Islet precursor cell (in vitro differentiated cells): ENCODE data around the gene CDC27.
"Not testable (repeated sequence)": the region's sequence is repeated elsewhere in the genome, so short reads cannot be mapped to it uniquely, and the experiment has no call there.

Source experiments
- DNase-seq: peaks from one replicate; pipeline ENCODE4 v3.0.0-alpha.2; 2018

CDC27 gene

DNA sequence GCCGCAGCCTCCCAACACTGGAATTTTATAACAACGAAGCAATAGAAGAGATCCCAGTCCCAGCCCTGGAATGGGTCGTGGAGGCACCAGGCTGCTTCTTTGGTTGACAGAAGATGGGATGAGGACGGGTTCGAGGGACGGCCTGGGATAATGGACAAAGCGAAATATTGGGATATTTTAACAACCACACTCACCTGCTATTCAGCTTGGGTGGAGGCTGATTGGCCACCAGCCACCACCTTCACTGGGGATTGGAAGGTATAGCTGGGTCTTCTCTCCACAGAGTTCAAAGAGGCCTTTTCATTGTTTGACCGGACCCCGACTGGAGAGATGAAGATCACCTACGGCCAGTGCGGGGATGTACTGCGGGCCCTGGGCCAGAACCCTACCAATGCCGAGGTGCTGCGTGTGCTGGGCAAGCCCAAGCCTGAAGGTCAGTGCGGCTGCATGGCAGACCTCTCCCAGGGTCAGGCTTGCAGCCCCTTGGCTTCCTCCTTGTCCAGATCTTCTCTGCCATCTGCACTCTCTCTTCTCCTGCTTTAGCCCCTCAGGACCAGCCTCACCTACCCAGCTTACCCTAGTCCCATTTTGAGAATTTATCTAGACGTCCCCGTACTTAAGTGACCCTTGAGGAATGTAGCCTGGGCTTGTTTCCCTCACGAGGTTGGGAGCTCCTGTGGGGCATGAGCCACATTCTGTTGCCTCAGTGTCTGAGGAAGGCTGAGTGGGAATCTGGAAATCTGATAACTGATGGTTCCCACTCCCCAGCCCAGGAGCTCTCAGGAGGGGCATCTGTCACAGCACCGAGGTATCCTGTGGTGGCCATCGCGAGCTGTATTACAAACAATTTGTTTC is 30.8 kb upstream of the CDC27 start:
- DNase-seq: no peak

DNA sequence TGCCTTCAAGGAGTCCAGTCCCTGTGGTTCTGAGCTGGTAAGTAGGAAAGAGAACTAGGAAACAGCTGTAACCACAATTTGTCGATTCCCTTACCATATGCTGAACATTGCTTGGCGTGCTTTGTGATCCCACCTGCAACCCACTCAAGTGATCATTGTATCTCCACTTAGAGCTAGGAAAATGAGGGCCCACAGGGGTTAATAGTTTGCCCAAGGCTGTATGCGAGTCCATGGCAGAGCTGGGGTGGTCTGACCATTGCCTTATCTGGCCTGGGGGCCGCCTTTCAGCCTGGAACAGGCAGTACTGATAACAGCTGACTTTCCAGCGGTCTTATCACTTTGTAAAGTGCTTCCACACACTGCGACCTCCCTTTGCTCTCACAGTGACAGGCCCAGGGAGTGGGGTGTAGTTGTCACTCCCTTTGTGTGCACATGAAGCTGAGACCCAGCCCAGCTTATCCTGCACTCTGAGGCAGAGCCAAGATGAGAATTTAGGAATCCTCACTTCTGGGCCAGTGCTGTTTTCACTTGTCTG is 29.9 kb upstream of the CDC27 start:
- DNase-seq: no peak

DNA sequence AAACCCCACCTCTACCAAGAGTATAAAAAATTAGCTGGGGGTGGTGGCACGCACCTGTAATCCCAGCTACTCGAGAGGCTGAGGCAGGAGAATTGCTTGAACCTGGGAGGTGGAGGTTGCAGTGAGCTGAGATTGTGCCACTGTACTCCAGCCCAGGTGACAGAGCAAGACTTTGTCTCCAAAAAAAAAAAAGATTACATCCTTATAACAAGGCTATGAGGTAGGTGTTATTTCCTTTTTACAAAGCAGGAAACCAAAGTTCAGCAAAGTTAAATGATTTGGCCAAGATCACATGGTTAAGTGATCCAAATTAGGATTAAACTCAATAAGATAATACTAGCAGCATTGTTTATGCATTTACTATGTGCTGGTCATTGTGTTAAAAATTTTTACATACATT is 28.2 kb upstream of the CDC27 start:
- not testable (repeated sequence) for DNase-seq

DNA sequence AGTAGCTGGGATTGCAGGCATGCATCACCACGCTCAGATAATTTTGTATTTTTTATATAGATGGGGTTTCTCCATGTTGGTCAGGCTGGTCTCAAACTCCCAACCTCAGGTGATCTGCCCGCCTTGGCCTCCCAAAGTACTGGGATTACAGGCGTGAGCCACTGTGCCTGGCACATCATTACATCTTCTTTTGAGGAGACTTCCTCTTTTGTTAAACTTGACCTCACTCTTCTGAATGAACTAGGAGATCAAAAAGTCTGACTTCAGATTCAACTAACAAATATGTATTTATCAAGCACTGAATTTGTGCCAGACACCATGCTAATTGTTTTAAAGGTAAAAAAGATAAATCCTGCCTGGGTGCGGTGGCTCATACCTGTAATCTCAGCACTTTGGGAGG is 27.7 kb upstream of the CDC27 start:
- DNase-seq: not testable (repeated sequence)

DNA sequence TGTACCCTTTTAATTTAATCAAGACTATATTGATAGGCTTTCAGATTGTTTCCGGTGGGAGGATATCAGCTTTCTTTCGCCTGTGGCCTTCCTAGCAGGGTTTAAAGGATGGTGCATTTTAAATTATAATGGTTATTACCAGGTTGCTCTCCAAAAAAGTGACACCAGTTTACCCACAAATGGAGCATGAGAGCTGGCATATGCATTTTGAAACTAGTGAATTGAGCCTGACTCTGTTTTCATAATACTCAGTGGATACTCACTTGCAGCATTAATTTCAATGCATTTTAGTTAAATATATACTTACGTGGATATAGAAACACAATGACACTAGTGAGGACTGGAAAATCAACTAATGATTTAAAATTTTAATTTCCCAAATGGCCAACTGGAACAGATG is 25.8 kb upstream of the CDC27 start:
- DNase-seq: no peak

DNA sequence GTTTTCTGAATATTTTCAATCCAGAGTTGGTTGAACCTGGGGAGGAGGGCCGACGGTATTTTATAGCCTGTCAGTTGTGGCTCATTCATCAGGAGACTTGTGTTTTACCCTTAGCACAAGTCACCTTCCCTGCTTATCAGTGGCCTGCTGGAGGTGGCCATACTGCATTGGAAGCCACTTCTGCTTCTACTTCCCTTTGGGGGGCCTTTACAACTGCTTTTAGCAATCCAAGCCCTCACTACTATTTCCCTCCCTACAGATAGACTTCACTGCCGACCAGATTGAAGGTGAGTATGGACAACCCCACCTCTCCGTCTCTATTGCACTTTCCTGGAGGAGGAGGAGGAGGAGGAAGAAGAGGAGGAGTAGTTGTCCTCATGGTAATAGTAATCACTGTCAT is 24.4 kb upstream of the CDC27 start:
- no peak for DNase-seq

DNA sequence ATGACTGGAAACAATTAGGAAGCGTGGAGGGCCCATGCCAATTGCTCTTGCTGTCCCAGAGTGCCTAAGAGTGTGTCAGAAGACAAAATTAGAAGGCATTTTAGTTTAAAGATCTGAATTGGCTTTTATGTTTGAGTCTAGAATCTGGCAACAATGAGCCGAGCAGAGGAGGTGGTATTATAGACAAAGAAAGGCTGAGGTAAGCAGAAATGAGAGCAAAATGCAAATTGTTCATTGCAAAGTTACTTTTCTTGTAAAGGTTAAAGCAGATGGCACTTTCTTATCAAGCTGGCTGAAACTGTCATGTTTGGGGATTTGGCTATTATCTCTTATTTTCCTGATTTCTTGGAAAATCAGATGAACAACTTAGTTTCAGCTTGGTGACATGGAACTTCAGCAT is 23.4 kb upstream of the CDC27 start:
- no peak for DNase-seq

DNA sequence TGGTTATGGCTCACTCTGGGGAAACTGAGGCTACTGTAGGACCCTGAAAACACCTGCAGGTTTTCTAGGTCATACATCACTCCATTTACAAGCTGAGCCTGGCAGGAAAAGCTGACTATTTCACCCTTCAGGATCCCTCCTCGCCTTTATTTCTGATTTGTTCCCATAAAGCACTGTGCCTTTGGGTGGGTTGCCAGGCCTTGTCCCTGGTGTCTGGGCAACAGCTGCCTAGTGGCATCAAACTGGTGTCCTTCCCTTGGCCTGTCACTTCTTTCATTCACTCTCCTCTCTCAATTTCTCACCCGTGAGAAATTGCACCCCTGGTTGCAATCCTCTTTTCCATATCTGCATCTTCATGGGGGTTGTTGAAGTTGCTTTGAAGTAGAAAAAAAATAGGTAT is 21.7 kb upstream of the CDC27 start:
- DNase-seq: no peak

DNA sequence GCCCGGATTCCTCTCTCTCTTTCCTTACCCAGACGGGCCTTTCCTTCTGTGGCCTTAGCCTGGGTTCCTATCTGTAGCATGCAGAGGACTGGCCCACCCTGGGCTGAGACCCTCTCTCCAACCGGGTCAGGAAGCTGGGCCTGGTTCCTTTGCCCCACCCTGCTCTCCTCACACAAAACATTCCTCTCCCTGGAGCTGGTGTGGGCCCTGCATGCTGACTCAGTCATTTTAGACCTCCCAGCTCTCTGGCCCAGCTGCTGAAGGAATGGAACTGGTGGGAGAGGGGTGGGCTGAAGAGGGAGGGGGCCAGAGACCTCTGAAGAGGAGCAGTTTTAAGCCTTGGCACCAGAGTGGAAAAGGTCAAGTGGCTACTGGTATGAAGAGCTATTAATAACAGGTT is 21.0 kb upstream of the CDC27 start:
- DNase-seq: peak; percentile 79

DNA sequence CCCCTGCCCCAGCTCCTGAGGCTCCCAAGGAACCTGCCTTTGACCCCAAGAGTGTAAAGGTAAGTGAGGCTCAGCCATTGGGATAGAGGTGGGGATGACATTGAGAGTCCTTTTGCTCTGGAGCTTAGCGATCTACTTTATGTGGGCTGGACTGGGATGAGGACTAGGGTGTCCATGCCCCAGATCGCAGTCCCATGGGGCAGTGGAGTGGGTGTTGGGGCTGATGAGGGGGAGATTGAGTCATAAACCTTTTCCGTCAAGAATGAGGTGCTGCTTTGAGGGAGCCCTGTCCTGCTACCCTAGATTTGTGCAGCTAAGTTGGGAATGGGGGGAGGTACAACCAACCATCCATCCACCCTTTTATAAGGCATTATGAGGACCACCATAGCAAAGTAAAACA is 20.4 kb upstream of the CDC27 start:
- DNase-seq: no peak

DNA sequence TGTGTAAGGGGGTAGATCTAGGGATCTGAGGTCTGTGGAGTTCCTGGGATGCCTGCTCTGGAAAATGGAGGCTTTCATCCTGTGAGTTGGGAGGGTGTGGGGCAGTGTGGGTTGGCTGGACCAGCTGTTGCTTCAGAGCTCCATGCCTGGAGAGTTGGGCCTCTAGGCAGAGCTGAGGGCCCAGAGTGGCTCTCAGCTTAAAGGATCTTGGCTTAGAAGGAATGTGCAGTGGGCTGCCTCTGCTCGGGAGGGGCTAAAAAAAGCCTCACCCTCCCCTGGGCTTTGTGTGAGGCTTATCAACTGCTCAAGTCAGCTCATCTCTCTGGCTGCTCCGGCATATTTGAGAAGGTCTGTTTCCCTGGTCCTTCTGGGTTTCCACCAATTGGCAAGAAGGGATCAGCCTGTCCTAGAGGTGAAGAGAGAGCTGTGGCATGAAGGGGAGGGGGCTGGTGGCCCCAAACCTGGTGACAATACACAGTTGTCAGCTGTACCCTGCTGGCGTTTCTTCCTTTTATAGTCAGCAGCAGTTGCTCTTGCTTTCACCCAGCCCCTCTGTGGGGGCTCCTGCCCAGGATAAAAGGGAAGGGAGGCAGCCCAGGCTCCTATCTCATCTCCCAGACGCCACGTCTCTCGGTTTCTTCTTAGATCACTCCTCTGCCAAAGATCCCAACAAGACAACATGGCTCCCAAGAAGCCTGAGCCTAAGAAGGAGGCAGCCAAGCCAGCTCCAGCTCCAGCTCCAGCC is 19.8 kb upstream of the CDC27 start, which contains the start of gene MYL4:
Gene MYL4 (plus strand): TSS at position 605 of the 745 bp plus-strand sequence. CDS start 75 bp downstream, at position 680.
- peak; percentile 80 for DNase-seq

DNA sequence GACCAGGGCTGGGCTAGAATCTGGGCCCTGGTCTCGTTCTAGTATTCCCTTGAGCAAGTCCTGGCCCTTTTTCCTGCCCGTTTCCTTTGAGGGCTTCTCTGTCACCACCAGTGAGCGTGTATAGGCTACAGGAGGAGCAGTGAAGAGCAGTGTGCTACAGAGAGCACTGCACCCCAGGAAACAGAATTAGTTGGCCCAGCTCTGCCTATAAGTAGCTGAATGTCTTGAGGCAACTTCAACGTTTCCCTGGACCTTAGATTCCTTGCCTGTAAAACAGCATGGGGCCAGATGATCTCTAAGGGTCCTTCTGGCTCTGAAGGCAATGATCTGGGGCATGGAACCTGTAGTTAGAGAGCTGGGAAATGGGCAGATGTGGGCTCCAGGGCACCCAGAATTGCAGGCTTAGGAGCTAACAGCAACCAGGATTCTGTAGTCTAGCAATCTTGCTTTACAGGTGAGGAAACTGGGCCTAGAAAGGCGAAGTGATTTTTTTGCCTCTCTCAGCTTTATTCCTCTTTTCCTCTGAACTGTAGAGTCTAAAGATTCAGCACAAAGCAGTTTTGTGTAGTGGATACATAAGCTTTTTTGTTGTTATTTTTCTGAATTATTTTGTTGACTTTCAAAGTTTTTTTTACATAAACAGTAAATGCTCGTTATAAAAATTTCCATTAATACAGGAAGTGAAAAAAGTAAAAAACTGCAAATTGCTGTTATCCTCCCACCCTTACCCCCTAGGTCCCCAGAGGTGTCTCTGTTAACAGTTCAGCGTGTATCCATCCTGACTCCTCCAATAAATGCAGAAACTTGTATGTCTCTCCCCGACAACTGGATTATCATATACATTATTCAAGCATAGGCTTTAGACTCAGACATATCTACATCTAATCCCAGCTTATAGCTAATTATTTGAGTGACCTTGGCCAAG is 18.3 kb upstream of the CDC27 start:
- peak; percentile 43 for DNase-seq

DNA sequence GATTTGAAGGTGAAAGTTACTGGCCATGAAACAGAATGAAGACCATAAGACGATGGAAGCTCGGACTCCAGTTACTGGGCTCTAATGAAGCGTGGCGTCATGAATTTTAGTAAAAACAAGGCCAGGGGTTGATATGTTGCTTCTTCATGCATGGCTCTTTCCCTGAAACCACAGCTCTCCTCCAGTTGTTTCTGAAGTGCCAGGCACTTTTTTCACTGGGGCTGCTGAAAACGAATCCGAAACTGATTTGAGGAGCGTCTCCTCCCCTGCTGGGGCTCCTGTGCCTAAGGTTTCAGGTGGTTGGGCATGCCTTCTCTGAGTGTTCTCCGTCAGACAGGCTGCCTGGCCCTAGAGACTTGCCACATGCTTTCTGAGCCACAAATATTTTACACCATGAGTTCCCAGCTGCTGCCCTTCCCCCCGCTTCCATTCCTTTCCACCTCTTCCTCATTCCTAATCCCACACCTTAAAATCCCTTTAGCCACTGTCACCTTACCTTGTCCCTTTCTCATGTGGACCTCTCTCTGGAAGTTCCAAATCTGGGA is 16.4 kb upstream of the CDC27 start:
- DNase-seq: peak; percentile 95

DNA sequence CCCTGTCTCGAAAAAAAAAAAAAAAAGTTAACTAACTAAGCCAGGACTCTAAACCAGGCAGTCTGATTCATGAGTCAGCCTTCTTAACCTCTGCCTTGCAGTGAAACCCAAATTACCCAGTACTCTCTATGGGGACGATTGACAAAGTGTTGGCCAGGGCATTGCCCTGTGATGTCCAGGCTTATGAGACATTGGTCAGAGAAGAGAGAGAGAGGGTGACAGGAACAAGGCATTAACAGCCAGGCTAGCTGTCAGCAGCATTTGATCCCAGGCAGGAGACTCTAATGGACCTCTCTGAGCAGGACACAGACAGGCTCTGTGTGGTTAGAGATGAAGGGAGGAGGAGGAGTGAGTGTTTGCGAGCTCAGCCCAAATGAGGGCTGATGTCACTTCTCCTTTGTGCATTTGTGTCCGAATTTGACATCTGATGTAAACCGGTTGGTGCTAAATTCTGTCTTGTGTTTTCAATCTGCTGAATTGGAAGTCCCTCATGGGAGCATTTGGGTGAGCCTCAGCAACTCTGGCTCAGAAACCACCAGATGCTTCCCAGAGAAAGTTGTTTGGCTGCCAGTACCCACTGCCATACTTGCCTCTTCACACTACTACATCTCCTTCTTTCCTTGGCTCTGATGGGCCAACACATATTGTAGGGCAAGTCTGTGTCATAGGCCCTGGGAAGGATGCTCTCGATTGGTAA is 15.8 kb upstream of the CDC27 start:
- DNase-seq: peak; percentile 97

DNA sequence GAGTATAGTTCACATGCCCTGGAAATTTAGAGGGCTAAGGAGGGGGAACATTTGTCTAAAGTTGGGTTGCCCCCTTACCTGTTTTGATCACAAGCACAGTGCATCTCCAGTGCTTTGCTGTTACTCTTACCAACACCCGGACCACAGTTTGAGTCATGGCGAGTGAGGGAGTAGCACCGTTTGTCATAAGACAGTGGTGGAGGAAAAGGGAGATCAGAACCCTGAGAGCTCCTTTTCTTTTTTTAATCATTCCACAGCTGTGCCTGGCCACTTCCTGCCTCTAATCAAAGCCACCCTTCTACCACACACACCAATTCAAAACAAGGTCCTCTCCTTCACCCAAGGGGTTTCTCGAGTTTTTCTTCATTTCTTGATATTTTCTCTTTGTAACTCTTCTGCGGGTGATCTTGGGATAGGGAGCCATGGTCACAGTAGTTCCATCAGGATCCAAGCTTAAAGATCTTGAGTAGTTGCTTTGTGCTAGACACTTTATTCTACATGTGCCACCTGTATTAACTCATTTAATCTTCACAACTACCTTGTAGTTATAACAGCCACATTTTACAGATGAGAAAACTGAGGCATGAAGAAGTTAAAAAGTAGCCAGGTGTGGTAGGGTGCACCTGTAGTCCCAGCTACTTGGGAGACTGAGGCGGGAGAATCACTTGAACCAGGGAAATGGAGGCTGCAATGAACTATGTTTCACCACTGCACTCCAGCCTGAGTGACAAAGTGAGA is 15.1 kb upstream of the CDC27 start:
- no peak for DNase-seq

DNA sequence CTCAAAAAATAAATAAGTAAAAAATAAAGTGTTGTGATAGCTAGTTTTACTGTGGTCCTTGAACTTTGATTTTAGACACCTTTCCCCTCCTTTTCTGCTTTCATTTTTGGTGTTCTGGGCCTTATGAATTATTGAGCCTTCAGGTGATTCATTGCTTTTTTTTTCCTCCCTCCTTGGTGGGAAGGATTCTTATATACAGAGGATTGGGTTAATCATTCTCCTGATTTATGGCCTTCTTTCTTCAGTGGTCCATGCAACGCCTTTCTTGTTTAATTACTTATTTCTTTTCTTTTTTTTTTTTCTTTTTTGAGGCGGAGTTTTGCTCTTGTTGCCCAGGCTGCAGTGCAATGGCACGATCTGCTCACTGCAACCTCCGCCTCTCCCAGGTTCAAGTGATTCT is 12.1 kb upstream of the CDC27 start:
- DNase-seq: no peak

DNA sequence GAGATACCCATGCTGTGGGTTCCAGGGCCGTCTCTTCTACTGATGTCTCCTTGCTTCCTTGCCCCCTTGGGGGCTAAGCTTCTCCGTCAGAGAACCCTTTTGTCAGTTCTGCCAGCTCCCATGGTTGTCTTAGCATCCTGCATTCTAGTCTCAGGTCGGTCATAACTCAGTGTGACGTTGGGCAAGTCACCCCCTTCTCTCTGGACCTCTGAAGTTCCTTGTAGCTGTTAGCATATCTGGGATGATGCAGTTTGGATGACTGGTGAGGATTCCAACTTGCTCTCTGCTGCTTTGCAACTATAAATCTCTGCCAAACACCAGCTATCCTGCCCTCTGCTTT is 11.2 kb upstream of the CDC27 start:
- no peak for DNase-seq

DNA sequence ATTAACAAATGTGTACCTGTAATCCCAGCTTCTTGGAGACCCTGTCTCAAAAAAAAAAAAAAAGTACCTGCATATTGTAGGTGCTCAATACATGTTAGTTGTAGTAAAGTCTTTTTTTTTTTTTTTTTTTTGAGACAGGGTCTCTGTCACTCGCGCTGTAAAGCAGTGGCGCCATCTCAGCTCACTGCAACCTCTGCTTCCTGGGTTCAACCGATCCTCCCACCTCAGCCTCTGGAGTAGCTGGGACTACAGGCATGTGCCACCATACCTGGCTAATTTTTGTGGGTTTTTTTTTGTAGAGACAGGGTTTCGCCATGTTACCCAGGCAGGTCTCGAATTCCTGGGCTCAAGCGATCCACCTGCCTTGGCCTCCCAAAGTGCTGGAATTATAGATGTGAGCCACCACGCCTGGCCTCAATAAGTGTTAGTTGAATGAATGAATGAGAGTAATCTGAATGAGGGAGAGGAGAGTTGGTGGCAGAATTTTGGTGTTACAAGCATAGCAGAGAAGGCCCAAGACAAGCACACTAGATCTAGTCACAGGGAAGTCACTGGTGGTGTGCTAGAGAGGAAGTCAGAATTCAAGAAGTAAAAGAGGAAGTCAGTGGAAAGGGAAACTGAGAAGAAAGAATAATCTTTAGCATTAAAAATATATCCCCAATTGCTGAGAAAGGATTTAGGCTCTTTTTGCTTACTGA is 10.7 kb upstream of the CDC27 start:
- no peak for DNase-seq

DNA sequence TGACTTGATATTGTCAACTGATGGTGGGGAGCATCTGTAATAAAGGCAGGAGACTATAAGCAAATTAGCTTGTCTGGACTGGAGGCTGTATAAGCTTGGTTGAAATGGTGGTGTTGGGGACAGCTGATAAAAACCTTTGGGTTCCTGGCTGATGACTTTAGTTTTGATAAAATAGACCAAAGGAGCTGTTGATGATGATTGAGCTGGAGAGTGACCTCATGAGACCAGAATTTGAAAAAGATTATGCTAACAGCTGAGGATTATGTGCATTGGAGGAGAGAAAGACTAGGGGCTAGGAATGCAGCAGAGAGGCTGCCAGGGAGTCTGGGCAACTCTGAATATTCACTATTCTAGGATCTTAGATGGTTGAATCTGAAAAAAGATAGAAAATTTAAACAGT is 8.7 kb upstream of the CDC27 start:
- DNase-seq: no peak

DNA sequence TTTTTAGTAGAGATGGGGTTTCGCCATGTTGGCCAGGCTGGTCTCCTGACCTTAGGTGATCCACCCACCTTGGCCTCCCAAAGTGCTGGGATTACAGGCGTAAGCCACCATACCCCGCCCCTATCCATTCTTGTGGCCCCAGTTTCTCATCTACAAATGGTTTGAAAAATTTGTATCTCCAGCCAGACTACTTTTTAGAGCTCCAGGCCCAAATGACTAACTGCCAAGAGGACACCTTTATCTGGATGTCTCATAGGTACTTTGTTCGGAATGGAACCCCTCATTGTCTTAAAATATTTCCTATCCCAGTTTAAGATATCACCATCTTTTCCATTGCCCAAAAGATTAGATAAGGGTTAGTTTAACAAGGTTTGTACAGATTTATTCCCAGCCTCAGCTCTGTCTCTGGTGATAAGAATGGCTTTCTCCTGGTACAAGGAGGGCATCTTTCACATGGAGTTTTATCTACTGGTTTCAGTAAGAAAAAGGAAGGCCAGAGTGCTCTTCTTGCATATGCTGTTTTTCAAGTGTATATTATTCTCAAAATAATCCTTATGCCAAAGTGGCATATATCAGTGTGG is 4.9 kb upstream of the CDC27 start:
- no peak for DNase-seq
